GM19455 (cell line): Measurements from ENCODE around the gene SLC24A3.

Experiments
- ATAC-seq: cut with Tn5 transposase; IDR thresholded peaks from one replicate; pipeline ENCODE4 v1.9.1; 2021; ENCODE audit not compliant: unreplicated experiment

Gene SLC24A3

DNA sequence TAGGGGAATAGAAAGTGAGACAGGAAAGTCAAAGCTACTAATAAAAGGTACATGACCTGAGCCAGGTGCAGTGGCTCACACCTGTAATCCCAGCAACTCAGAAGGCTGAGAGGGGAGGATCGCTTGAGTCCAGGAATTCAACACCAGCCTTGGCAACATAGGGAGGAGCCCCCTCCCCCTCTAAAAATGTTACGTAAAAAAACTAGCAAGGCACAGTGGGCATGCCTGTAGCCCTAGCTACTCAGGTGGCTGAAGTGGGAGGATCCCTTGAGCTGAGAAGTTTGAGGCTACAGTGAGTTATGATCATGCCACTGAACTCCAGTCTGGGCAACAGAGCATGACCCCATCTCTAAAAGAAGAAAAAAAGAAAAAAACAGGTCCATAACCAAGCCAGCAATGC is 359.6 kb downstream of the SLC24A3 start:
- ATAC-seq = no peak

DNA sequence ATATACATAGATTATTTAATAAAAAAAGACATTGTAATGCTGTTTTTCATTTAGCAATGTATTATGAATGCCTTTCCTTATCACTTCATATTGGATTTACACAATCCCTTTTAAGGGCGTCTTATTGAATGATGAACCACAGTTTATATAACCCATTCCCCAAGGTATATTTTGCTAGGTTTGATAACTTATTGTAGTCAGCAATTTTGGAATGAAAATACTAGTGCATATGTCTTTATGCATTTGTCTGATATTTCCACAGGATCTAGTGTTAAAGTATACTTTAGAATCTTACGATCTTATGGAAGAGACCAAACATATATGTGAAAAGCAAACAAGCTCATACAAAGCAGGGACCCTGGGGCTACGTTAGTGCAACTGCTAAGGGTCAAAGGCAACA is 365.2 kb downstream of the SLC24A3 start:
- no peak for ATAC-seq

DNA sequence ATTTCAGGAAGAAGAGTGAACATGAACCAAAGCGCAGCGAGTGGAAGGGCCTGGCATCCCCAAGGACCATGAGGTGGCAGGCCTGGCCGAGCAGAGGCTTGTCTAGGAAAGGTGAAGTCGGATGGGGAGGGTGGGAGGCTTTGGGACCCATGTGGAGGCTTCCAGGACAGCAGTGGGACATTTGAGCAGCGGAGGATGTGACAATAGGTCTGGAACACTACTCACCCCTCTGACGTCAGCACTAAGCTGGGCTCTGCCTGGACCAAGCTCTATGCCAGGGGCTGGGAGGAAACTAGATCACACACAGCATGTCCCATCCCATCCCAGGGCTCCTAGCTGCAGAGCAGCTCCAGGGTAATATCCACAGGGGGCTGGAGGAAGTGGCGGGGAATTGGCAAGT is 370.3 kb downstream of the SLC24A3 start:
- no peak for ATAC-seq

DNA sequence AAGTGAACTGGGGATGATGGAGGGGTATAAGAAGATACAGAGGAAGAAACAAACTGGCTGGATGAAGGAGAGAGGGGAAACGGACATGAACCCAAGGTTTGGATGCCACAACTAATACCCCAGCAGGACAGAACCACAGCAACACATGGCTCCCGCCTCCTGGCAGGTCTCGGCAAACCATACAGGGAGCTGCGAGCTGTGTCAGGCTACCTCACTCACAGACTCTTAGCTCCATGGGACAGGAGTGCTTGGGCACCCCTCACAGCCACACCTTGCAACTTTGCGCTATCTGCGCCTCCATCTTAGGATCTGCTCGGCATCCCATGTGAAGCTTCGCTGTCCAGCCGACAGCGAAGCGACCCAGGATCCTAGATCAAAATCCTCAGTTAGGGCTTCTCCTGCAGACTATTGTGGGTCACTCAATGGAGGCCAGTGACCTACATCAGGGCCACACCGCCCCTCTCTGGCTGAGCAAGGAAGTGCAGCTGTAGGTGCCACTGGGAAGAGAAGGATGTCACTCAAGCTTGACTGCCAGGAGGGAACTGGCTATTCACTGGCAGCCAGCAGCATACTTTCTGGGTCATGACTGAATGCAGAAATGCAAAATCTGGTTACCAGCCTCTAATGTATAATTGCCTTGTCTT is 371.2 kb downstream of the SLC24A3 start:
- peak; percentile 57 for ATAC-seq

DNA sequence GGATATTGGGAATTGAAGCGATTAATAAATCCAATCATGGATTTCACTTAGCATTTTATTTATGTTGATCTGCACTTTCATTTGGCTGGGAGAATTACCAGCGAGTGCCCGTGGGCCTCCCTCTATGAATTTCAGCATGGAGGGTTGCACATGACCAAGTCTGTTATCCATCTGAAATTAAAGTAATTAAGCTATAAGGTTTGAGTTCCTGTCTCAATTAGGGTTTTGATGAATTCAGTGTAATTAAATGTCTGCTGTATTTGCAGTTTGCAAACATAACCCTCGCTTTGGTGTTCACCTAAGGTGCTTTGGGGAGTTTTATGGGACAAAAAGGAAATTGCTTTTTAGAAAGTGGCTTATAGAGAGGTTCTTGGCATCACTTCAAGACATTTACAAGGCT is 375.8 kb downstream of the SLC24A3 start:
- ATAC-seq = no peak

DNA sequence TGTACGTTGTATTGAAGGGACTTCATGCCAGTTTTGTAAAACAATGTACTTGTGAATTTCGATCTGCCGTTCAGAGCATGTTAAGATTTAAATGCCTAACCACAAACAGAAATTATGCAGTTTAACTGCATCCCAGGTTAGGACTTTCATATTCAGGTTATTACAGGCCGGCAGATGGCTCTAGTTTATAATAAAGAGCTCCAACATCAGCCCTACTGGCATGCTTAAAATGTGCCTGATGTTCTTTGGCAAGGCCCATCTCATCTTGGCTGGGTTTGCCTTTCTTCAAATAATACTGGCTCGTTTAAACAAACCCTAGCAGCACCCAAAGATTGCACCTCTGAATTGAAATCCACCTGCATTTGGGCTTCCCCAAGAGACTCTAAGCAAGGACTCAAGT is 376.3 kb downstream of the SLC24A3 start:
- no peak for ATAC-seq

DNA sequence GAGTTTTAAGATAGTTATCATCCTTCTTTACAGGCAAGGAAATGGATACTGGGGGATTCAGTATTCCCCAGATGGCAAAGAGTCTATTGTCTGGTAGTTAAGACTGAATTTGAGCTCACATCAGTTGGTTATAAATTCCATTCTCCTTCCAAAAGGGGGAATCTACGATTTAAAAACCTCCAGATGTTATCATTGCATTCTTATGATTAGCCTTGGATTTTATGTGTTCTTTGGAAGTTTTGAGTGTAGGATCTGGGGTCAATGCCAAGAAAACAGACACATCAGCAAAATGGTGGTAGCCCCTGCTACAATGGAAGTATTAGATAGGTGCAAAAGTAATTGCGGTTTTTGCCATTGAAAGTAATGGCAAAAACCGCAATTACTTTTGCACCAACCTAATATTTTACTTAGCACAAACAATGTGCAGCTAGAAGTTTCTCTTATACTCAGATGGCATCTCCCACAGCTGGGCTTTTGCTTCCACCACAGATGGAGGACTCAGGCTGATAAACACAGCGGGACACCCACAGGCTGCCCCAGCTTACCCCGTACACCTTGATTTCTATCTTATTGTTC is 377.4 kb downstream of the SLC24A3 start:
- ATAC-seq = no peak

DNA sequence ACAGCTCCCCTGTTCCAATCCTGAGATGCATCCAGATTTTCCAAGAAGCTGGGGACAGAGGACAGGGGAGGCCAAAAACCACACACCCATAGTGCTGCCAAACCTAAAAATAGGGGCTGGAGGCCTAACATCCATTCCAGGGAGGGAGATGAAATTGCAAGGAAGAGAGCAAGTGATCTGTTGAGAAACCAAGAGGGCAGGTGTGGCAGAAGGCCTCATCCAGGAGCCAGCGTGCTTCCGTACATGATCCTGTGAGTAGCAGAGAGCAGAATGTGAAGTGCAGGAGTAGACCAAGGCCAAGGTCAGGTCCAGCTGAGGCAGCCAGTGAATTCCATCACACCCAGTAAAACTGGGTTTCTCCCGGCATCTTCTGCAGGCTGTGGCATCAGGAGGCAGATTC is 377.9 kb downstream of the SLC24A3 start:
- ATAC-seq = no peak

DNA sequence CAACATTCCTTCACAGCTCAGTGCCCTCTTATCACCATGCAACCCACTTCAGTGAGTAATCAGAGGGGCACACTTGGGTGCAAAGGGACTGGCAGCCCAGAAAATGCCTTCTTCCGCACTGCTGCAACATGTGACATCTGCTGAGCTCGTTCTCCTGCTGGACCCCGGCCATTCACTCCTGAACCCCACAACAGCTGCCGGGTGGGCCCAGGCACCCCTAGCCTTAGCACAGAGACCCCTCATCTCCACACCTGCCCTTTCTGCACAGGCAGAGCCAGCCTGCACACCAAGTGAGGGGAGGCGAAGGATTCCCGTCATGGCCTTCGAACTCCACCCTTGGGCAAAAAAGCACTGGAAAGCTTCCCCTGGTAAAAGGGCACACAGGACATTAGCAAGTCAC is 381.3 kb downstream of the SLC24A3 start:
- ATAC-seq = no peak

DNA sequence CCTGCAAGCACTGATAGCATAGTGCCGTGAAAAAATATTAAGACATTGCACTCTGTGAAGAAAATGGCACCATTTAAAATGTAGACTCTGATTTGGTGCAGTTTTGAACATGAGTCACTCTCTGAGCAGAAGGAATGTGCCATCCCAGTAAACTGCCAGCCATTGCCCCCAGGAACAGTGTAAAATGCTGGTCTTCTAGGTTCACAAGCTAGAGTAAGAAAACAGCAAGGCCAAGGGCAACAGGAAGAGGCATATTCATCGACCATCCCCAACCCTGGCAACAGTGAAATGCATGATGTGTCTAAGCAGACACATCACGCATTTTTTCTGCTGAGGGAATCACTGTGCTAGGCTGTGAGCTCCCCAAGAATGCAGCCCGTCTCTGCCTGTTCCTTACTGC is 382.5 kb downstream of the SLC24A3 start:
- no peak for ATAC-seq

DNA sequence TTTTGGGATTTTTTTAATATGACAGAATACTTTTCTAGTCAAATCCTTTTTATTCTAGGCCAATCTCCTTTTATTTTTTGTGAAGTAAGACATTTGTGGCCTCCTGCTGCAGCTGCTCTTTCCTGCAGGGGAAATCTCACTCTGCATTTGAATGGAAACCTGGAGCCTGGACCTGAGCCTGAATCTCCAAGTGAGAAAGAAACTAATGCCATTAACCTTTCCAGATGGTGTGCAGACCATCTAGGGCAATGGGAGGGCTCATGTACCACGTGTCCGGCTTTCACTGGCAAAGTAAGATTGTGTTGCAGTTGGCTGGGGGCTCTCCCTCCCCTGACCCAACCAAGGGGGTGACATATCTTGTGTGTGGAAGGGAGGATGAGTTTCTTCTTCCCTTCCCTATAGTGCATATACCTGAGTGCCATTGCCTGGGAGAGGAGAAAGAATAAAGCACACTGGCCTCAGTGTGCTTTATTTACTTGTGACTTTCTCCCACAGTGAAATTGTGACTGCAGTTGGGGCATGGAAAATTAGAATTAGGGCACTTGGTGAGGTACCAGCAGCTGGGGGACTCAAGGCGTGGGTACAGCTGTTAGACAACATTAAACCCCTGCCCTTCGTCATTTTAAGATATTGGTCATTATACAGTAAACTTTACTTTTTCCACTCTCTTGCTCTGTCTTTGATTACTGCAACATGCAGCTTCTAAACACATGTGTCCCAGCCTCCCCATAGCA is 385.8 kb downstream of the SLC24A3 start:
- no peak for ATAC-seq

DNA sequence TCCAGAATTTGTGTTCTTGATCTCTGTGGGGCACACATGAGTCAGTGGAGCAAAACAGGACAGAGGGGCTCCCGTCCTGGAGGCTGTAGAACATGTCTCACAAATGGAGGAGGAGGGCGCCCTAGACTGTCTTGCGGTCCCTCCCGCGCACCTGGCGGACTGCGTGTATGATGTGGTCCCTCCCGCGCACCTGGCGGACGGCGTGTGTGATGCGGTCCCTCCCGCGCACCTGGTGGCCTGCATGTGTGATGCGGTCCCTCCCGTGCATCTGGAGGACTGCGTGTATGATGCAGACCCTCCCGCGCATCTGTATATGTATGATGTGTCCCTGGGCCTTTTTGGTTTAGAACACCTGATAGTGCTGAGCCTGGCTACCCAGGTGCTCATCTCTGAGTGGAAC is 386.8 kb downstream of the SLC24A3 start:
- ATAC-seq = no peak

DNA sequence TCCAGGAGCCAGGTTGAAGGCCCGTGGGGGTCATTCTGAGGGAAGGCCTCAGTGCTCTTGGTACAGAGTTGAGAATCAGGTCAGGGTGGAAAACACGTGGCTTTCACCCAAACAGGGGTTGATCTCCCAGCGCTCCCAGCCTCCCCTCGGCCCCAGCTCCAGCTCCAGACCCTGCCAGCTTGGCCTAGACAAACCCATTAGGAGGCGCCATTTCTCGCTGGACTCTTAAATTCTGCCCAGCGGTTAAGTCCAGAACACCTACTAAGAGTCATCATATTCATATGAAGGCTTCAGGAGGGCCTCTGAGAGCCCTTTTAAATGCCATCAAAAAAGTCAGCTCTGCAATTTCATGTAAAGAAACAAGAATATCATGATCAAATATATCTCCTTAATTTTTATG is 387.6 kb downstream of the SLC24A3 start:
- ATAC-seq = no peak

DNA sequence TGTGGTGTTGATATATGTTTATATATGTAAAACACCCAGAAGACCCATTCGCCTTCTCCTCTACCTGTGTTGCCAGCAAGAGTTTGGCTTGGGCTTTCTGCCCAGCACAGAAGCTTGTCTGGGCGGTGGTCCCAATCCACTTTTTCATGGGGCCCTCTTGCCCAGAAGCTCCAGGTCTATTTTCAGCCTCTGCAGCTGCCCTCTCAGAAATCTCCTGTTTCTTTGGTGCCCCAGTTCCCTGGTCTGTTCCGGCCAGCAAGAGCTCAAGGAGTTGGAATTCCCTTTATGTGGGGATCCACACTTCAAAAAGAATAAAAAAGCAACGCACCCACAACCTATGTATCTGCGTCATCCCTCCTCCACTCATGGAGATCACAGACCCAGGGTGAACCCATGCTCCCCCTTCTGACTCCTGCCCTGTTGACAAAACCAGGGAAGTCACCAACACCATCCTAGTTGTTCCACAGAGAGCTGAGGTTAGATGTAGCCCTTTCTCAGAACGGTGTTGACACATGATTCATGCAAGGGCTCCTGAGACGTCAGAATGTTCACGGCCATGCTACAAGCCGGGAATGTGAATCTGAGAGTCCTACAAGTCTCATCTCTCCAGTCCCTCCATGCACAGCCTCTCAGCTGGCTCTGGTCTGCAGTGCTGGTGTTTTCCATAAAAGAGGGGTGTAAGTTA is 388.8 kb downstream of the SLC24A3 start:
- no peak for ATAC-seq

DNA sequence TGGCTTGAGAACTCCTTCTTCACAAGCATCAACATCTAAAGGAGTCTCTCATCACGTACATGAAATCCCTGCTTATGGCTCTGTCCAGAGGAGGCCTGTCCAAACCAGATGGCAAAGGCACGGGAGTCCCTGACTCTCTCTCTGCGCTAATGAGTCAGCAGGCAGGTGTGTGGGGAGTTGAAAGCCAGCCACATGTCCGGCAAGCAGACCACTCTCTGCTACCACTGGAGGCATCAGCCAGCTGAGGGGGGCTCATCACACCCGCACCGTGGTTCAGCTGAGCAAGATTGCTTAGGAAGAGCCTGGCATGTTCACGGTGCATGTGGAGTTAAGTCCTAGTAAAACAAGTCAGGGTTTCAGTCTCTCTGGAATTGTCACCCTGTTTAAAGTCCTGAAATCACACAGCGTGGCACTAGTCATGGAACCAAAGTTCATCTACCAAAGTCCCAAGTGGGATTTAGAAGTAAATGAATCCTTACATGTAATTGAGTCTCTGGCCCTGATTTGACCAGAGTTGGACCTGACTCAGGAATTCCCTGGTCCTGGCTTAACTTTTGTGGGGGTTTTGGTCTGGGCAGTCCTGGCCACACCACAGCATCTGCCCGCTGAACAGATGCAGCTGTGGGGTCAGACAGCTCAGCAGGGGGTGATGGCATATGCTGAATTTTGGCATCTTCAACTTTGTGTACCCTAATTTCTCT is 390.4 kb downstream of the SLC24A3 start:
- ATAC-seq = no peak

DNA sequence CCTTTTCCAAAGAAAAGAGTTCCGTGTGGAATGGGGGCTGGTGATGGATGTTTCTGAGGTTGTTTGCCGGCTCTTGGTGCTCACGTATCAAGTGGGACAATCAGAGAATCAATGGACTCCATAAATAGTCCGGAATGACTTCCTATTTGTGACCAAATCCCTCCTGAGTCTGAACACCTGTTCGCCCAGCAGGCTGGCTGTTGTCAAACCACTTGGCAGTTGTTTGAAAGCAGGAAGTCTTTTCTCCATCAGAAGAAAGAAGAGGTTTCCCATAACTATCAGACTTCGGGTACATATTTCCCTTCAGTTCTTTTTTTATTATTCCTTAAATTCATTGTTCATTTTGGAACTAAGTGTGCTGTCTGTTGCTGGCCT is 390.9 kb downstream of the SLC24A3 start:
- ATAC-seq = no peak

DNA sequence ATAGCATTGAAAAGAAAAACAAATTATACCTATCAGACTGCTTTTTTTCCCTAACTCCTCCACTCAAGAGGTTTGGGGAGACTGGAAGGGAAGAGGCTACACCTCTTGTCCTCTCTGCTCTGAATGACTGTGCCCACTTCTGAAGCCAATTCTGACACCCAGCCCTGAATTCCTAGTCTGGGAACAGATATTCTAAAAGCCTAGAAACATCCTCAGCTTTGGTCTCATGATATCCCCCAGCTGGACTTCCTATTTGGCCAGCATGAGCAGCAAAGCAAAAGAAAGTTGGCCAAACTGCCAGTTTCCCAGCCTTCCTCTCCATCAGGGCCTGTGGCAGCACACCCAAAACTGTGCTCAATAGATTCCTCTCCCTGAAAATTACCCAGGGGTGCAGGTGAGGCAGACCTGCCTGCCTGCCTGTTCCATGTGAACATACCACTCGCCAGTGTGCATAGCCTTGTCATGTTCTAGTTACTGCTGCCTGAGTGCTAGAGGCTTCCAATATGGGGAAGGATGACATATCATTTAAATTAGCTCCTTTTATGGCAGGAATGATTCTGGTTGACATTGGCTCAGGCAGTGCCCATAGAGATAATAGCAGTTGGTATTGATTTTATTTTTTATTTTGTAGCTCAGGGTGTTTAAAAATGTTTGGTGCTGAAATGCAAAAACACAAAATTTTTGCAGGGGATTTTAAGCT is 393.5 kb downstream of the SLC24A3 start:
- ATAC-seq = no peak

DNA sequence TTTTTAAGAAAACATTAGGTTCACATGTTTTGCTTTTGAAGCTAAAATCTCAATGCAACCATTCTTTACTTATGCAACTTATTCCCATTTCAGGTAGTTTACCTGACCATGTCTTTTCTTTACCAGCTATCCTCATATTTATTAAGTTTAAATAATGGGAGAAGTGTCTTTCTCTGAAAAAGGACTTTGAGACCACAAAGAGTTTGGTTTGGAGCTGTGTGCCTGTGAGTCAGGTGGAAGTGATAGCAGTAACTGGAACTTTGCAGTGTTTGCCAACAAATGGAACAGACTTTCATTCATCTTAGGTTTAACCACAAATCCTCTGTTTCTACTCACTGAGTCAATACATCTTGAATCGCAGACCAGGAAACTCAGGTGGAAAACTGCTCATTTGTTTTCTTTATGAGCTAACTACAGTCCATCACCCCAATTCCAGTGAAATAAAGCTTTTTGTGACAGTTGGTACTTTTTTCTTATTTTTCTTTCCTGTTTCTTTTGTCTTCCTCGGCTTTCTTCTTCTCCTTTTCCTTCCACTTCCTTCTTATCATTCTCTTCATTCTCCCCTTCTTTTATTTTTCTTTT is 397.3 kb downstream of the SLC24A3 start:
- no peak for ATAC-seq

DNA sequence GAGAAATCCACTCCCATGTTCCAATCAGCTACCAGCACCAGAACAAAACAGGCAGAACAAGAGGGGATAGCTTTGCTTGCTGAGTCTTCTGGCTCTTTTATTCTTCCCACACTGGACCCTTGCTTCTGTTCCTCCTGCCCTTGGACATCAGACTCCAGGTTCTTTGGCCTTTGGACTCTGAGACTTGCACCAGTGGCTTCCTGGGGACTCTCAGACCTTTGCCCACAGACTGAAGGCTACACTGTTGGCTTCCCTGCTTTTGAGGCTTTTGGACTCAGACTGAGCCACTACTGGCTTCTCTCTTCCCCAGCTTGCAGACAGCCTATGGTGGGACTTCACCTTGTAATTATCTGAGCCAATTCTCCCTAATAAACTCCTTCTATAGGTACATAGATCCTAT is 403.2 kb downstream of the SLC24A3 start:
- no peak for ATAC-seq

DNA sequence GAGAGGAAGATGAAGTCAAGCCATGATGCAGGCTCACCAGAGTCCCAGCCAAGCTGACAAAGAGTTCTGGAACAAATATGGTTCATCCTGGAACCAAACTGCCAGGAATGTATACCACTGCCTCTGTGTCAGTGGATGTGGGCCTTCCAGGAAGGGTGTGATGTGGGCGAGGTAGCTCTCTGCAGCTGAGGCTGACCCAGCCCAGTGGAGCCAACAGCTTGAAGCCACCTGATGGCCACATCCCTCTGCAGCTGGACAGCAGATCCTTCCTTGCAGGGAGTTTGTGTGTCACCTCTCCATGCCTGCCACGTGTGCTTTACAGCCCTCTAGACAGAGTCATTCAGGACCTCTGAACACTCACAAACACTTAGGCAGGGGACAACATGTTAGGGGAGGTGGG is 403.6 kb downstream of the SLC24A3 start:
- ATAC-seq = no peak
